Hepatocyte (in vitro differentiated cells): ENCODE data around the gene ENTHD1. TPM values are rescaled to one million over a fixed set of nuclear protein-coding genes. Genes with fewer than 3 reads are reported as not detected.
"Not testable (repeated sequence)": the region's sequence is repeated elsewhere in the genome, so short reads cannot be mapped to it uniquely, and the experiment has no call there.

Experiments
- DNase-seq: peaks from one replicate; pipeline ENCODE4 v3.0.0-alpha.2; 2016; ENCODE audit warnings: low spot score
- H2AFZ ChIP-seq: fragments of 200-600 bp; sonication (generic); 2 replicates; pipeline ENCODE4 v1.6.0; 2016; ENCODE audit warnings: antibody characterized with exemption, mild to moderate bottlenecking
- H3K27ac ChIP-seq: fragments of 200-600 bp; sonication (generic); 2 replicates; pipeline ENCODE4 v1.5.1; 2016; ENCODE audit warnings: mild to moderate bottlenecking
- H3K27me3 ChIP-seq: fragments of 200-600 bp; sonication (generic); 2 replicates; pipeline ENCODE4 v1.6.1; 2016
- H3K36me3 ChIP-seq: fragments of 200-600 bp; sonication (generic); replicated peaks from 2 replicates; pipeline ENCODE4 v1.5.1; 2016; ENCODE audit warnings: low read depth; ENCODE audit not compliant: insufficient read depth
- H3K4me1 ChIP-seq: fragments of 200-600 bp; sonication (generic); 2 replicates; pipeline ENCODE4 v1.5.1; 2016; ENCODE audit warnings: mild to moderate bottlenecking, moderate library complexity; ENCODE audit not compliant: insufficient read depth
- H3K4me2 ChIP-seq: fragments of 200-600 bp; sonication (generic); 2 replicates; pipeline ENCODE4 v1.6.0; 2016
- H3K4me3 ChIP-seq: fragments of 200-600 bp; sonication (generic); 2 replicates; pipeline ENCODE4 v1.5.1; 2016; ENCODE audit warnings: mild to moderate bottlenecking
- H3K79me2 ChIP-seq: fragments of 200-600 bp; sonication (generic); 2 replicates; pipeline ENCODE4 v1.6.0; 2017; ENCODE audit warnings: mild to moderate bottlenecking
- H3K9me2 ChIP-seq: fragments of 200-600 bp; sonication (generic); replicated peaks from 2 replicates; pipeline ENCODE4 v1.6.0; 2017; ENCODE audit warnings: mild to moderate bottlenecking; ENCODE audit not compliant: insufficient read depth
- H3K9me3 ChIP-seq: fragments of 200-600 bp; sonication (generic); 2 replicates; pipeline ENCODE4 v1.5.1; 2016; ENCODE audit warnings: low read depth, mild to moderate bottlenecking
- H4K20me1 ChIP-seq: fragments of 200-600 bp; sonication (generic); 2 replicates; pipeline ENCODE4 v1.6.0; 2016; ENCODE audit warnings: mild to moderate bottlenecking; ENCODE audit not compliant: insufficient read depth, poor library complexity, severe bottlenecking
- CTCF ChIP-seq: fragments of 200-600 bp; sonication (generic); IDR thresholded peaks from 2 replicates; pipeline ENCODE4 v1.5.1; 2016; ENCODE audit warnings: antibody characterized with exemption, mild to moderate bottlenecking; ENCODE audit not compliant: poor library complexity
- EZH2 ChIP-seq: fragments of 200-600 bp; sonication (generic); IDR thresholded peaks from 2 replicates; pipeline ENCODE4 v1.6.1; 2016; ENCODE audit warnings: antibody characterized with exemption, mild to moderate bottlenecking, borderline replicate concordance
- EZH2phosphoT487 ChIP-seq: fragments of 200-600 bp; sonication (generic); IDR thresholded peaks from one replicate; pipeline ENCODE4 v1.6.1; 2018; ENCODE audit warnings: antibody characterized with exemption, mild to moderate bottlenecking, low read depth, moderate library complexity; ENCODE audit not compliant: unreplicated experiment, severe bottlenecking
- WGBS: methylation state at CpG from one replicate; pipeline ENCODE4 v1.1.6; 2016; ENCODE audit warnings: low lambda C conversion rate; ENCODE audit errors: missing lambda C conversion rate; 5-methylcytosine and 5-hydroxymethylcytosine counted together
- polyA plus RNA-seq: library from polyadenylated mRNA; unstranded; fragments of >200 nt; fragmentation: Nextera tagmentation; extraction: Ambion mirVana; gene quantifications from 2 replicates; pipeline ENCODE4 v1.2.1, GENCODE V29; 2016
- total RNA-seq: library from RNA; depleted of rRNA; stranded (reverse); fragments of >200 nt; gene quantifications from 2 replicates; pipeline ENCODE4 v1.2.3, GENCODE V29; 2014

Gene ENTHD1
- total and polyA plus RNA-seq, 2 experiments from 2014 or later = not detected

GRCh38 chr22:39856588-39856987 lies 37.0 kb downstream of the ENTHD1 start:
- Histone ChIP-seq H3K36me3 (no peaks in the 10 kb centered on the region), H3K4me3 (no peak overlapping the region), H3K9me2 (no peaks in the 10 kb centered on the region), H2AFZ (no peak overlapping the region), H3K4me2 (no peak overlapping the region), H3K27me3 (peaks cover 14% of the 10 kb centered on the region), H3K79me2 (no peaks in the 10 kb centered on the region), H3K27ac (peak overlapping the region; percentile 37), H3K4me1 (no peaks in the 10 kb centered on the region), H3K9me3 (no peaks in the 10 kb centered on the region), H4K20me1 (no peaks in the 10 kb centered on the region)
- TF ChIP-seq EZH2 = no peak
- peak; percentile 49 for DNase-seq
- WGBS = 74% methylated on average over 4 of the region's 4 CpGs

GRCh38 chr22:39852799-39853198 lies 40.8 kb downstream of the ENTHD1 start:
- no peaks in the 10 kb centered on the region for H3K27me3 ChIP-seq
- H3K4me3 ChIP-seq = no peak overlapping the region
- no peak for DNase-seq
- 67% methylated on average over 2 of the region's 2 CpGs for WGBS
- no peak overlapping the region for H2AFZ ChIP-seq
- no peaks in the 10 kb centered on the region for H3K9me3 ChIP-seq
- H3K9me2 ChIP-seq = no peaks in the 10 kb centered on the region
- no peaks in the 10 kb centered on the region for H4K20me1 ChIP-seq
- TF ChIP-seq EZH2 = no peak
- TF ChIP-seq CTCF = no peak
- no peak for TF ChIP-seq EZH2phosphoT487
- H3K27ac ChIP-seq = no peak overlapping the region
- no peaks in the 10 kb centered on the region for H3K4me1 ChIP-seq
- no peaks in the 10 kb centered on the region for H3K79me2 ChIP-seq
- no peak overlapping the region for H3K4me2 ChIP-seq
- H3K36me3 ChIP-seq = no peaks in the 10 kb centered on the region

- Histone ChIP-seq H2AFZ (no peak overlapping the region), H3K27ac (no peak overlapping the region), H3K9me2 (no peaks in the 10 kb centered on the region), H3K79me2 (no peaks in the 10 kb centered on the region), H3K9me3 (no peaks in the 10 kb centered on the region), H3K4me1 (no peaks in the 10 kb centered on the region), H3K4me2 (no peak overlapping the region), H3K4me3 (no peak overlapping the region), H3K36me3 (no peaks in the 10 kb centered on the region), H4K20me1 (no peaks in the 10 kb centered on the region), H3K27me3 (no peaks in the 10 kb centered on the region)
- no peak for DNase-seq
- TF ChIP-seq EZH2 (no peak), EZH2phosphoT487 (no peak), CTCF (no peak)
- 93% methylated on average over 4 of the region's 4 CpGs for WGBS
These were observed 41.8 kb downstream of the ENTHD1 start for GRCh38 chr22:39851606-39852315.

- no peak for TF ChIP-seq EZH2
- no peak for TF ChIP-seq EZH2phosphoT487
- no peak for TF ChIP-seq CTCF
- Histone ChIP-seq H3K27ac (no peak overlapping the region), H3K4me2 (no peak overlapping the region), H4K20me1 (no peaks in the 10 kb centered on the region), H3K9me3 (no peaks in the 10 kb centered on the region), H3K4me3 (no peak overlapping the region), H3K79me2 (no peaks in the 10 kb centered on the region), H3K9me2 (no peaks in the 10 kb centered on the region), H3K4me1 (no peaks in the 10 kb centered on the region), H3K27me3 (peaks cover 3% of the 10 kb centered on the region), H2AFZ (no peak overlapping the region), H3K36me3 (no peaks in the 10 kb centered on the region)
- WGBS = 89% methylated on average over 3 of the region's 3 CpGs
- no peak for DNase-seq
These were observed 46.1 kb downstream of the ENTHD1 start for GRCh38 chr22:39847477-39847876.

GRCh38 chr22:39846539-39846938 lies 47.0 kb downstream of the ENTHD1 start:
- H3K4me2 ChIP-seq, H4K20me1 ChIP-seq, H3K36me3 ChIP-seq, H3K79me2 ChIP-seq, H3K9me2 ChIP-seq, H3K4me3 ChIP-seq, H3K27me3 ChIP-seq, H3K4me1 ChIP-seq, H3K9me3 ChIP-seq, H3K27ac ChIP-seq, H2AFZ ChIP-seq, DNase-seq: not testable (repeated sequence)
- WGBS = 78% methylated on average over 1 of the region's 1 CpG
